ENCODE measurements around the gene RFNG.

GRCh38 chr17:82055023-82055964 is 3.7 kb upstream of the RFNG start:
- TF ChIP-seq EZH2phosphoT487 (IDR thresholded peaks at IDR 0.05) (no peak), CTCF (IDR thresholded peaks at IDR 0.05) (no peak), EZH2 (IDR thresholded peaks at IDR 0.05) (no peak)

Measured in neural progenitor cell (in vitro differentiated cells).